Cortex of kidney (tissue), 1 donor: ENCODE measurements around the gene ARMH2.
"Not testable (repeated sequence)": the region's sequence is repeated elsewhere in the genome, so short reads cannot be mapped to it uniquely, and the experiment has no call there.

Source experiments
- DNase-seq: peaks from one replicate; lab custom pipeline; 2025; lab: John Stamatoyannopoulos, UW

The ARMH2 gene

GRCh38 chr6:24818346-24818745, 19.6 kb upstream of the ARMH2 start:
- no peak for DNase-seq

DNA sequence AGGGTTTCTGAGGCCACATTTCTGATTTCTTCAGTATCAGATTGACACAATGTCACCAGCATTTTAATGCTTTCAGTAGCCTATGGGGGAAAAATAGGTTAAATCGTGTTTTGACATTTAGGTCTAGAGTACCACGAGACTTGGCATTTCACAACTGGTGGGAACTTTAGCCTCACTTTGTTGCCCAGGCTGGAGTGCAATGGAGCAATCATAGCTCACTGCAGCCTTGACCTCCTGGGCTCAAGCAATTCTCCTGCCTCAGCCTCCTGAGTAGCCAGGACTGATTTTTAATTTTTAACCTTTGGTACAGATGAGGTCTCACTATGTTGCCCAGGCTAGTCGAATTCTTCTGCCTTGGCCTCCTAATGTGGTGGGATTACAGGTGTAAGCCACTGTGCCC, 11.0 kb upstream of the ARMH2 start:
- DNase-seq, result no peak

GRCh38 chr6:24807584-24807983, 8.9 kb upstream of the ARMH2 start:
- no peak for DNase-seq

- DNase-seq, result no peak
These were observed 3.7 kb upstream of the ARMH2 start for GRCh38 chr6:24802271-24803059.

DNA sequence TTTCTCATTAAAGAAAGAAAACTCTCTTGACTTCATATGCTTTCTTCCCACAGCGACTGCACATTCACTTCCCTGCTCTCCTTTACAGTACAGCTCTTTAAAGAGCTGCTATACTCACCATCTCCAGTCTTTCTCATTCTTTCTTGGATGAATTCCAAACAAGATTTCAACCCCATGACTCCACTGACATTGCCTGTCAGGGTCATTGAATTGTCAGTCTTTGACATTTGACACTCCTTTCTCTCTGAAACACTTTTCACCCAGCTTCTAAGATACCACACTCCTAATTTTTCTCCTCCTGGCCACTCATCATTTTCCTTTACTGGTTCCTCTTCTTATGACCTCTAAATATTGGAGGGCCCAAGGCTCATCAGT, 811 bp upstream of the ARMH2 start:
- no peak for DNase-seq

DNA sequence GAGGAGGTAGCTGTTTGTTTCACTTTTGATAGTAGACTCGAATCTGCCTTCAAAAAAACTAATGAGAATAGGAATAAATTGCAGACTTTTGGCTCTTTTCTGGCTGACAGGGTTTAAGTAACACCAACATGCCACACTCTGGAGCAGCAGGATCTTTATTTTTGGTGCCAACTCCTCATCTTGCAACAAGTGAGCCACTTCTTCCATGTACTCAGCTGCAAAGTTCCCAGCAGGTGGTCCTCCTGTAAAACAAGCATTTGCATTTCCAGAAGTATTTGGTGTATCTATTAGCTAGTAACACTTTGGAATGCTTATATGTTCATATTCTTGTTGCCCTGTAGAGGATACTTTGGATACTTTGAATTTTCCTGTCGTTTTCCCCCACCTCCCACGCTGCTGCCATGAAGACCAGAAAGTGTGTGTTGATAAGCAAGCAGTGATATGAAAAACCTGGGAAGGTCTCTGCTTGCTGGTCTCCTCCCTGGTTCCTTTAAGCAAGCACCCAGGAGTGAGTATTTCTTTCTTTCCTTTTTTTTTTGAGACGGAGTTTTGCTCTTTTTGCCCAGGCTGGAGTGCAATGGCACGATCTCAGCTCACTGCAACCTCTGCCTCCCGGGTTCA, 1.0 kb downstream of the ARMH2 start:
- DNase-seq, result no peak

- DNase-seq, result no peak
These were observed 2.0 kb downstream of the ARMH2 start for GRCh38 chr6:24796616-24797290.

DNA sequence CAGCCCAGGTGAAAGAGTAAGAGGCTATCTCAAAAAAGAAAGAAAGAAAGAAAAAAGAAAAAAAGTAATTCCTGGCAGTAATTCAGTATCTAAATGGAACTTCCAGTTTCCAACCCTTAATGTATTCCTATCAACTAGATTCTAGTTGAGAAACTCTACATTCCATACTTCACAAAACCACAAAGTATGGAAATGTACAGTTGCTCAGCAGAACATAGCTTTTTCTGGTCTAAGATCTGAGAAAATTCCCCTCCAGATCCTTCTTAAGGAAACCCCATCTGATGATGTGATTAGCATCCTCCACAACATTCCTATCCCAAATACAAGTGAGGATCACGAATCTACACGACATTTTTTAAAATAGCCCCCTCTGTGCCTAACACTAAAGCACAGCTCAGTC, 3.6 kb downstream of the ARMH2 start:
- no peak for DNase-seq

GRCh38 chr6:24788031-24788665, 10.6 kb downstream of the ARMH2 start:
- no peak for DNase-seq

- no peak for DNase-seq
These were observed 18.5 kb downstream of the ARMH2 start for GRCh38 chr6:24780206-24780605.

DNA sequence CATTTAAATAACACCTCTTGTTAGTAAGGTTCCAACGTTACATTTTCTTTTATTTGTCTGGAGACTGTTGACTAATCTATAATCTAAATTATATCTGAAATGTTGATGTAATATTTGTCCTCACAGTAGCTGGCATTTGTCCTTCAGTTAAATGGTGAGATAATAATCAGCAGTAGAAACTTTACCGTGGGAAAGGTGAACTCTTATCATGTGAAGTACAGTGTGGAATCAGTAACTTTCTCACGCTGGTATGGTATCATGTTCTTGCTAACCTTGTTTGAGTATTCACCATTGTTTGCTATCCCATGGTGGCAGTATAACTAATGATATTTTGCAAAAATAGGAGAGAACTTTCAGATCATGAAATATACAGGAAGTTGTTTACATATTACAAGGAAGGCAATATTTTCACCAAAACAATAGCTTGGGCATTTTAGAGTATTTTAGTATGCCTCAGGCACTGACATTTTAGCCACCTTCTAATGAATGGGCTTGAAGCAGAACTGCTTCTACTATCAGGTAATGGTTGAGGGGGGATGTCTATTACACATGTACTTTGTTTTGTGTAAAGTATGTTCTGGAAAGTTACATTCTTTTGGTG, 19.2 kb downstream of the ARMH2 start:
- DNase-seq, result no peak

- DNase-seq, result no peak
These were observed 19.8 kb downstream of the ARMH2 start for GRCh38 chr6:24778878-24779277.

GRCh38 chr6:24778121-24778520, 20.6 kb downstream of the ARMH2 start:
- DNase-seq, result no peak

- no peak for DNase-seq
These were observed 21.5 kb downstream of the ARMH2 start for GRCh38 chr6:24777227-24777626.

DNA sequence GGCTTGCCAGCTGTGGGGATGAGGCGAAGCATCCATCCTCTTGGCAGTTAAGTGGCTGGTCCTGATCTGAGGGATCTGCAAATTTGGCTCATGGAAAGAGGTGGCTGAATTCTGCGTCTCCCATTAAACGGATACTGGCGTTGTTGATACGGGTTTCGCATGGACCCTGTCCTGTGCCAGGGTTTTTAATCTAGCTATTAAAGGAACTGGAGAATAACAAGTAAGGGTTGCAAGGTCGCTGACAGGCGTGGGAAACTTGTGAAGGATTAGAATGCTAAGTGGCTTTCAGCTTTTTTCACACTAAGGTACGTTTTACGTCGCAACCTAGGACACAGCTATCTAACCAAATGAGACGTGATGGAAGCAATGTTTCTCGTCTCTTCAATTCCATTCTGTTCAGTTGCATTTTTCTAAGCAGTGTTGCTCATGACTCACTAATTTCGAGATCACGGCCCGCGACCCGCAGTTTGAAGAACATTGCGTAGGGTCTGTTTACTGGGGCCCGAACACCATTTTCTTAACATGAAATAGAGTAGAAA, 23.1 kb downstream of the ARMH2 start:
- no peak for DNase-seq

DNA sequence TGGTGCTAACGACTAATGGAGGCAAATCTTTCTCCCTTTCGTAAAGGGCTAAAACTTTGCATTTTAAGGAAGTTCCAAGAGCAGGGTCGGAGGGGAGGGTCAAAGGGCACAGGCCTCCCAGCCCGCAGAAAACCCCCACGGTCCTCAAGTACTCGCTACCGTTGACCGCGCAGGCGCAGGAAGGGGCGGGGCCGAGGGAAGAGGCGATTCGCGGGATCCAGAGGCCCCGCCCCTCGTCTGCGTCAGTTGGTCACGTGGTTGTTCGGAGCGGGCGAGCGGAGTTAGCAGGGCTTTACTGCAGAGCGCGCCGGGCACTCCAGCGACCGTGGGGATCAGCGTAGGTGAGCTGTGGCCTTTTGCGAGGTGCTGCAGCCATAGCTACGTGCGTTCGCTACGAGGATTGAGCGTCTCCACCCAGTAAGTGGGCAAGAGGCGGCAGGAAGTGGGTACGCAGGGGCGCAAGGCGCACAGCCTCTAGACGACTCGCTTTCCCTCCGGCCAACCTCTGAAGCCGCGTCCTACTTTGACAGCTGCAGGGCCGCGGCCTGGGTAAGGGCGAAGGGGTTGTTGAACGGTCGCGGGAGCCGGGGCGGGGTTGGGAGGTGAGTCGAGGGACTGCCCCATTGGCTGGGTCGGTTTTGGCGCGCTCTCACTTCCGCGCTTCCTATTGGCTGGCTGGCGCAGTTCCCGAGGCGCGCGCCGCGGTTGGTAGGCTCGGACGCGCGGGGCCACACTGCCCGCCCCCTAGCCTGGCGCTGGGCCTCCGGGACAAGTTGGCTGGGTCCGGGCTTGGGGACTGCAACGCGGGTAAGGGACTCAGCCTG, 23.8 kb downstream of the ARMH2 start, which contains the start of gene GMNN:
Gene GMNN, plus strand, starts transcription at position 242 of the 824 bp plus-strand sequence. CDS start 2,310 bp downstream, outside the sequence.
- peak; percentile 78 for DNase-seq

DNA sequence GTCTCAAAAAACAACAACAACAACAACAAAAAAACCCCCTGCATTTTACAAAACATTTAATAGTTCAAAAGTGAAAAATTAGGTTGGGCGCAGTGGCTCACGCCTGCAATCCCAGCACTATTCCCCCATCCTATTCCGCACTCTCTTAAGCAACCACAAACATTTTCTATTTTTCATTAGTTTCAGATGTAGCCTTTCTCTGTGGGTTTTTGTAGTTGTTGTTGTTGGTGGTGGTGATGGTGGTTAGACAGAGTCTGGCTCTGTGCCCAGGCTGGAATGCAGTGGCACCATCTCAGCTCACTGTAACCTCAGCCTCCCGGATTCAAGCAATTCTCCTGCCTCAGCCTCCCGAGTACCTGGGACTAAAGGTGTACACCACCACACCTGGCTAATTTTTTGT, 30.4 kb downstream of the ARMH2 start:
- no peak for DNase-seq

DNA sequence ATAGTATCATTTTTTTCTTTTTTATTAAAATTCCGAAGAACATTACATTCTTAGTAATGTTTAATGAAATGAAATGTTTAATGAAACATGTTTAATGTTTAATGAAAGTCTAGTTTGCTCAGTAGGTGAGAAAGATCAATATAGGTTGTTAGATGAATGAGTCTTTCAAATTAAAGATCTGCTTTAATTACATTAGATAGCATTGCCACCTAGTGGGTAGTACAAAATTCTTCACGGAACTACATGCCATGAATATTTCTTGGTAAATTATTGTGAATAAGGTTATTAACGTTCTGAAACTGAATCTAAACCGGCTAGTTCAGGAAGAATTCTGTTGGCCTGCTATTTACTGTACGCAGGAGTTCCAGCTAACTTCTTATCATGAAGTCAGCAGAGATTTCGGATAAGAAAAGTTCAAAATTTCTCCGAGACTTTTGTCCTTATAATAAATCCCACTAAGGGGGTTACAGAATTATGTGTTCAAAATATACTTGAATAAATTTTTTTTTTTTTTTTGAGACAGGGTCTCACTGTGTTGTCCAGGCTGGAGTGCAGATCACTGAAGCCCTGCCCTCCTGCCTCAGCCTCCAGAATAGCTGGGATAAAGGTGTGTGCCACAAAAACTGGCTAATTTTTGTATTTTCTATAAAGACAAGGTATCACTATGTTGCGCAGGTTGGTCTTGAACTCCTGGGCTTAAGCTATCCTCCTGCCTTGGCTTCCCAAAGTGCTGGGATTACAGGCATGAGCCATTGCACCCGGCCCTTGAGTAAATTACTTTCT, 31.8 kb downstream of the ARMH2 start:
- DNase-seq, result no peak

- DNase-seq, result not testable (repeated sequence)
These were observed 32.7 kb downstream of the ARMH2 start for GRCh38 chr6:24765968-24766367.
